Renal cortex interstitium (tissue), 11 donors: ENCODE data around the gene EXD2. TPM values are rescaled to one million over a fixed set of nuclear protein-coding genes. Genes with fewer than 3 reads are reported as not detected.
A peak's percentile ranks its signal among the peaks of the same experiment; 100 is the strongest.

Experiments
- DNase-seq, 11 donors: peaks; one replicate each; pipeline ENCODE4 v3.0.0-alpha.2; 2013; ENCODE audit warnings: low read depth in 9 of 11, low spot score in 4 of 11; ENCODE audit errors: extremely low read depth in 1 of 11
- polyA plus RNA-seq, 3 donors: library from polyadenylated mRNA; unstranded; fragments of 120-200 nt; gene quantifications; one replicate each; pipeline ENCODE4 v1.2.1, GENCODE V29; 2013; ENCODE audit not compliant: insufficient read length in 3 of 3

Gene EXD2
- polyA plus RNA-seq, 3 donors: 31.8 to 35.5 (median 33.7) TPM

DNA sequence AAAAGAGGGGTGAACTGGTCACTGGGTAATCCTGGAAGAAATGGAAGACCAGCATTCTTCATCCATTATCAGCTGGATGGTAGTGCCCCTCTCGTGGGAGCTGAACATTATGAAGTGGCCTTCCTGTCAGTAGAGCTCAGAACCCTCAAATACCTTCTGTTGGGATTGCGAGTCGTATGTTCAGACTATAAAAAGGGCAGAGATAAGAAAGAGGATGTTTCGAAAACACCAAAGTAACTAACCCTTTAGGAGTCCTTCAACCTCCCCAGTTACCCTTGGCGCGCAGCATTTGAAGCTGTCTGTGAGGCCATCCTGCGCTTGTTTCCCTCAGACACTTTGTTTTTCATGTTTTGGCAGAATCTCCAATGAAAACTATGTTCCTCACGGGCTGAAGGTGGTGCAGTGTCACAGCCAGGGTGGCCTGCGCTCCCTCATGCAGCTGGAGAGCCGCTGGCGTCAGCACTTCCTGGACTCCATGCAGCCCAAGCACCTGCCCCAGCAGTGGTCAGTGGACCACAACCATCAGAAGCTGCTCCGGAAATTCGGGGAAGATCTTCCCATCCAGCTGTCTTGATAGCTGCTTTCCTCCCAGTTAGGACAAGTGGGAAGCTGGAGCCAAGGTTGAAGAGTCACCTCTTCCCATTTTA is 49.4 kb downstream of the EXD2 start:
- no peak for DNase-seq

GRCh38 chr14:69241577-69241976 is 50.3 kb downstream of the EXD2 start:
- DNase-seq: no peak

- DNase-seq: peak in 5 of 11 donors; percentile 53 to 68 (median 59)
These were observed 51.3 kb downstream of the EXD2 start for GRCh38 chr14:69242311-69243224.

DNA sequence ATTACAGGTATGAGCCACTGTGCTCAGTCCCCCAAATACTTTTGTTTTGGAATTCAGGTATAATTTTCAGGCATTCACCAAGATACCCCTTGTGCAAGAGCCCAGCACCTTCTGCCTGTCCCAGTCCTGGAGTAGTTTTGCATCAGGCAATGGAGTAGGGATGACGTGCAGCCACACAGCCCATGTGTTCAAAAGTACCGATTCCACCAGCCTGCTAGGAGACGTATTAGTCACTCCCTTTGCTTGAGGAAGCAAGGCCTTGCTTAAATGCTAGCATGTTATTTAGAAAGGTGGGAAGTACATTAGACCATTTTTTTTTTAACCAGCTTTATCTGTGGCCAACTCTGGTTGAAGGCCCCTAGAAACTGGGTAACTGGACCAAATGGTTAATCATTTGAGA is 53.6 kb downstream of the EXD2 start:
- DNase-seq: no peak

- DNase-seq: no peak
These were observed 55.0 kb downstream of the EXD2 start for GRCh38 chr14:69246331-69246730.

DNA sequence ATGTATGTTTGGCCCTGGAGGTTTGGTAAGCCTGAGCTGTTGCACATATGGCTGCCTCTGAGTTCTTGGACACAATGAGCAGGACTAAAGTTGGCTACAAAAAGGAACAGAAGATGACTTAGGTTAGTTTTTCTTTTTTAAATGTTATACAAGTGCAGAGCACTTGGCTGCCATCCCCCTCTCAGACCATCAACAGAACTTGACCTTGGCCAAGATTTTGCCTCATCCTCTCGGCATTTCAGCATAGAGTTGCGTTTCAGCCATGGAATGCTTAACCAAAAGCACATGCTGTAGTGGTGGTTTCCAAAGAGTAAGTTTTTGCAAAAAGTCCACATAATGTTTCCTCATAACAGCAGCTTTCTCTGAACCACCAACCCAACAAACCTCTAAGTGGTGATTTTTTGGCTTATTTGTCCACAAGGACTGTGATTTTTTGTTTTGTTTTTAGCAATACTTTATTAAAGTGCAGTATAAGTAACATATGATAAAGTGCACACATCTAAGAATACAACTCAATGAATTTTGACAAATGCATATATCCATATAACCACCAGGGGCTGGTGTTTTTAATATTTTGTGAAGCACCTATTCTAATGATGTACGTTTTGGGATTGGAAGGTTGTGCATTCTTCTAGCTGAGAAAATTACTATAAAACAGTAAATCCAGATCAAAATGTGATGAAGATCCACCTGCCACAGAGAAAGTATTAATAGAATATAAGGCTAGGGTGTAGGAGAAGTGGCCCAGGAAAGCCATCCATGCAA is 56.6 kb downstream of the EXD2 start:
- no peak for DNase-seq

DNA sequence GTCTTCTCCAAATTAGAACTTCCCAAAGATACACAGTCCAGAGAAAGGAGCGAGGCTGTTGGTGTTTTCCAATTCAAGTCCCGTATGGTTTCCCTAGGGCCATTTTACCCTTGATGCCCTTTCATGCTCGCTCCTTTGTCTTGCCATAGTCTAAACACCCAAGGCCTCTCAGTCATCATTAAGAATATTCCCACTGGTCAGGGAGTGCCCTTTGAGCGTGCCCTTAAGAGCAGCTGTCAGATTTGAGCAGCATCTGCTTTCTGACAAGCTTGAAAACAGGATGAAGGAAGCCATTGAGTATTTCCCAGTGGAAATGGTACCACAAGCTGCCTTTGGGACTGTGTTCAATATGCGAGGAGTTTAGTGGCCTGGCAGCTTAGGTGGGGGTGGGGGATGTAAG is 58.3 kb downstream of the EXD2 start:
- no peak for DNase-seq

DNA sequence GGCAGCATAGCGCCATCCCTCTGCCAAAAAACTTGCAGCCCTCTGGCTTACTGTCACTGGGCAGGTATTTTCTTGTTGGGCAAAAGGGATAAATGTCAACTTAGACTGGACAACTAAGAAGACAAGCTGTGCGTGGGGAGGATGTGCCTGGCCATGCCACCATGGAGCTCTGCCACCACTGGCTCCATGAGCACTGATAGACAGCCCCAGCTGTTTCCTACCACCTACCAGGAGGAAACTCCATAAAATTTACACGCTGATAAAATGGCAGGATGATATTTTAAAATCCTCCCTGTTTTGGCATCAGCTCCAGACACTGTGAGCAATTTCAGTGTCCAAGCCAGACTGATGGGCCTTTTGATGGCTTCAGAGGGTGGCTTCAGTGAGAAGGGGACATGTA is 61.6 kb downstream of the EXD2 start:
- DNase-seq: no peak

DNA sequence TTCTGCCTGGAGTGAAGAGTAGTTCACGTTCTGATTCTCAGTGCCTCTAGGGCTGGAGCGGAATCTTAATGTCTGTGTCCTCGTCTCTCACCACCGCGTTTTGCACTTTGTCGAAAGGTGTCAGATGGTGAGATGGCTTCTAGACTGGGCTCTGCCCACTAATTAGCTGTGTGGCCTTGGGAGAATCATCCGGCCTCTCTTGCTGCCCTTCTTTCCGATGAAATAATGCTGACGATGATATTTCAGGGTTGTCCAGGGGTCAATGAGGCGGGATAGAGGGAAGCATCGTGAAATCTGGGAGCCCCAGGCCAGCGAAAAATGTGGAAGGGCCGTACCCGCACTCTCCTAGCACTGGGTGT is 67.8 kb downstream of the EXD2 start:
- no peak for DNase-seq

DNA sequence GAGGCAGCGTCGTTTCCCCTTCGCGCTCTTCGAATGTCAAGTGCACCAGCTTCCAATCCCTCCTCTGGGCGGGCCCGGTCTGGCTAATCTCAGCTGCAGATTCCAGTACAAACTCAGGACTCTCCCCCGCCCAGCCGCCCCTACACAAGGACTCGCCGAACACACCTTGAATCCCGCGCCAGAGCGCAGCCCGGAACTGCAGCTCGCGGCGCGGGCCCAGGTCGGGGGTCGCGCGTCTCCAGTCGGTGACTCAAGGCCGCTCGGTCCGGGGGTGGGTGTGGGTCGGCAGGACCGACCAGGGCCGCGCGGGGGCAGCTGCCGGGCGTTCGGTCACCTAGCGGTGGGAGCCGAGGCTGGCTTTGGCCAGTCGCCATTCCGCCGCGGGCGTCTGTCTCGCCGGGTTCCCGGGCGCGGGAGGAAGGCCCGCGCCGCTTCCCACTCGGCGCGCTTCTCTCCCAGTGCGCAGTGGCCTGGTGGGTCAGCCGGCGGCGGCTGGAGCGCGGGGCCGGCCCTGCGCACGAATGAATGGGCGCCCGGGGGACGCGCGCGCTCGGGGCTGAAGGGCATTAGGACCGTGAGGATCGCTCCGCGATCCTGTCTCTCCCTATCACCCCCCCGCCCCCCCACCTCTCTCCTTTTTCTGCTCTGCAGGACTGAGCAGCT is 68.4 kb downstream of the EXD2 start, which contains the start of gene GALNT16:
Gene GALNT16, plus strand, starts transcription at position 632 of the 663 bp plus-strand sequence. CDS start 133 bp downstream, outside the sequence.
- peak in 4 of 11 donors; percentile 24 to 54 (median 33) for DNase-seq

- DNase-seq: peak in 3 of 11 donors; percentile 23 to 41 (median 34)
These were observed 69.0 kb downstream of the EXD2 start for GRCh38 chr14:69260190-69260860.

- DNase-seq: peak in 2 of 11 donors; percentile 8 to 16
These were observed 69.7 kb downstream of the EXD2 start for GRCh38 chr14:69260861-69261564.

DNA sequence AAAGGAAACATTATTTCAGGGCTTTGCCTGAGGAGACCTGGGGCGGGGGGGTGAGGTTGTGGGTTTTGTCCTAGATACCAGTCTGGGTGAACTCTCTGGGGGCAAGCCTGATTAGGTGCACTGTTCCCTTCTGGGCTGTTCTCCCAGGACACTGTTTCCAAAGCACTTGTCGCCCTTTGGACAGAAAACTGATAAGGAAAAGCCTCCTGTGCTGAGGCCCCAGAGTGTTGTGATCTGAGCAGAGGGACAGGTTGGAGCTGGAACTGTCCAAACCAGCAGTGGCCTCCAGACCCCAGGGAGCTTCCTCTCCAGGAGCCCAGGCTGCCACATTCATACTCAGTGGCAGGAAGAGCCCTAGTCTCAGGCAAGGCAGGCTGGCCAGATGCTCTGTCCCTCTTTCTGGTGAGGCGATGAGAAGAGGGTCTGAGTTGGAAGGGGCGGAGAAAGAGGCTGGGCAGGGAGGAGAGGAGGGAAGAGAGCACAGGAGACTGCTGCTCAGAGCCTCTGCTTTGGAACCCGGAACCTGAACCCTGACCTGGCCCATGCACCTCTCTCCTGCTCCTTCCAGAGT is 70.5 kb downstream of the EXD2 start:
- no peak for DNase-seq

- no peak for DNase-seq
These were observed 71.2 kb downstream of the EXD2 start for GRCh38 chr14:69262516-69262915.

GRCh38 chr14:69263364-69263763 is 72.1 kb downstream of the EXD2 start:
- DNase-seq: no peak

- DNase-seq: no peak
These were observed 72.5 kb downstream of the EXD2 start for GRCh38 chr14:69263771-69264170.

DNA sequence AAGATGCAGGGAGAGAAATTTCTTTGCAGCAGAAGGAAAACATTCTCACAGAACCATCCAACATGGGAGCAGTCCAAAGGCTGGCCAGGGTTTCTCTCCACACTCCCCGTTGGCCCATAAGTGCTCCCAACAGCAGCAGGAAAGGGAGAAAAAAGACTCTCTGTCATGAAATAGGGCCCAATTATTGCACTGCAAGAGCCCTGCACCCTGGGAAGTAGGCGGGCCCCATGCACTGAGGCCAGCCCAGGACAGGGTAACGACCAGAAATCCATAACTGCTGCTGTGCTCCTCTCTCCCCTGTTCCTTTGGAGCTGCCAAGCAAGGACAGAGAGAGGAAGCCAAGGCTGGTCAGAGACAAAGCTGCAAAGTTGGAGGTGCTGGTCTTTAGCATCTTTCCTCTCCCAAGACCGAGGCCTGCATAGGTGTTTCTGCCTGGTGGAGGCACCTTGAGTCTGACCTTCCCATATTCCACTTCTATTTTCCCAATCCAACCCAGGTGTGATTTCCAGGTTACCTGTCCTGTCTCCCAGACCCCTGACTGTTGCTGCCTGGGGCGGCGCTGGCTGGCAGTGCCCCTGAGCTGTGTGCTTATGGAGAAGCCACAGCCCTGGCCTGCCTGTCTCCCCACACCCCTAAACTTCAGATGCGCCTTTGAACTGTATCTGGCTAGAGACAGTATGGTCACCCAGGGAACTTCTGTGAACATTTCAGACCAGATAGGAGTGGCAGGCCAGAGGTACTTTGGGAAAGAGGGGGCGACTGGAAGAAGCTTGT is 75.5 kb downstream of the EXD2 start:
- no peak for DNase-seq
